ENCODE results near the gene MAGI2.
"Not testable (repeated sequence)": the region's sequence is repeated elsewhere in the genome, so short reads cannot be mapped to it uniquely, and the experiment has no call there.

MAGI2 gene

DNA sequence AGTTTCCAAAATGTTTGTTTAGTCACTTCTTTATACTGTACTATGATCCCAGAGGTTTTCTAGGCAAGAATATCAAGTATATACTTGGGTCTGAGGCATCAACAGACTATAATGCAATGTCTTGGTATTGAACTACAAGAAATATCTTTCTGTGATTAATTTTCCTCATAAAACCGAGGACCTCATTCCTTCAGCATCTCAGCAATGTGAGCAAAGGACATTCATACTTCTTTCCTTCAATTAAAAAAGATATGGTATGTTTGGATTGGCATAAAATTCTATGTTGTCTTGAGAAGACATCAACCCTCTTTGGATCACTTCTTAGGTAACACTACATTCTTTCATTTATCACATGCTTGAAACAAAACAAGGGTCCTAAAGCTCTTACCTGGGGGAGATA is 1130.3 kb downstream of the MAGI2 start:
- no peak for DNase-seq (ENCODE audit: extremely low spot score)
- ChIA-PET POLR2A (no interaction called here), CTCF (no interaction called here)
- TF ChIP-seq, protein P1, sequence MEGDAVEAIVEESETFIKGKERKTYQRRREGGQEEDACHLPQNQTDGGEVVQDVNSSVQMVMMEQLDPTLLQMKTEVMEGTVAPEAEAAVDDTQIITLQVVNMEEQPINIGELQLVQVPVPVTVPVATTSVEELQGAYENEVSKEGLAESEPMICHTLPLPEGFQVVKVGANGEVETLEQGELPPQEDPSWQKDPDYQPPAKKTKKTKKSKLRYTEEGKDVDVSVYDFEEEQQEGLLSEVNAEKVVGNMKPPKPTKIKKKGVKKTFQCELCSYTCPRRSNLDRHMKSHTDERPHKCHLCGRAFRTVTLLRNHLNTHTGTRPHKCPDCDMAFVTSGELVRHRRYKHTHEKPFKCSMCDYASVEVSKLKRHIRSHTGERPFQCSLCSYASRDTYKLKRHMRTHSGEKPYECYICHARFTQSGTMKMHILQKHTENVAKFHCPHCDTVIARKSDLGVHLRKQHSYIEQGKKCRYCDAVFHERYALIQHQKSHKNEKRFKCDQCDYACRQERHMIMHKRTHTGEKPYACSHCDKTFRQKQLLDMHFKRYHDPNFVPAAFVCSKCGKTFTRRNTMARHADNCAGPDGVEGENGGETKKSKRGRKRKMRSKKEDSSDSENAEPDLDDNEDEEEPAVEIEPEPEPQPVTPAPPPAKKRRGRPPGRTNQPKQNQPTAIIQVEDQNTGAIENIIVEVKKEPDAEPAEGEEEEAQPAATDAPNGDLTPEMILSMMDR (IDR thresholded peaks at IDR 0.05; ENCODE audit: control extremely low read depth, extremely low read depth, low read depth, missing control alignments), result no peak

DNA sequence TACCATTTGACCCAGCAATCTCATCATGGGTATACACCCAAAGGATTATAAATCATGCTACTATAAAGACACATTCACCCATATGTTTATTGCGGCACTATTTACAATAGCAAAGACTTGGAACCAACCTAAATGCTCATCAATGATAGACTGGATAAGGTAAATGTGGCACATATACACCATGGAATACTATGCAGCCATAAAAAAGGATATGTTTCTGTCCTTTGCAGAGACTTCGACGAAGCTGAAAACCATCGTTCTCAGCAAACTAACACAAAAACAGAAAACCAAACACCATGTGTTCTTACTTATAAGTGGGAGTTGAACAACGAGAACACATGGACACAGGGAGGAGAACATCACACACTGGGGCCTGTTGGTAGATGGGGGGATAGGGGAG is 1131.2 kb downstream of the MAGI2 start:
- POLR2A ChIA-PET; DNase-seq (ENCODE audit: extremely low spot score); CTCF ChIA-PET: not testable (repeated sequence)

DNA sequence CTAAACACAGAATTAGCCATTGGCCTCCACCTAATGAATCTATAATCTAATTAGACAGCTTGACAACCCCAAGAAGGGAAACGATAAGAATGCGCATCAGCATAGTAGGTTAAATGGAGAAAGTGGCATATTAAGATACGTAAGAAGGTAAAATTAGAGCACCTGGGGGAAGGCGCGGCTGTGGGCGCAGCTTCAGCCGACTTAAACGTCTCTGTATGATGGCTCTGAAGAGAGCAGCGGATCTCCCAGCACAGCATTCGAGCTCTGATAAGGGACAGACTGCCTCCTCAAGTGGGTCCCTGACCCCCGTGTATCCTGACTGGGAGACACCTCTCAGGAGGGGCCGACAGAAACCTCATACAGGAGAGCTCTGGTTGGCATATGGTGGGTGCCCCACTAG is 1136.1 kb downstream of the MAGI2 start:
- ChIA-PET POLR2A (no interaction called here), CTCF (no interaction called here)
- TF ChIP-seq, protein P1 (IDR thresholded peaks at IDR 0.05; ENCODE audit: control extremely low read depth, extremely low read depth, low read depth, missing control alignments), result no peak
- no peak for DNase-seq (ENCODE audit: extremely low spot score)

DNA sequence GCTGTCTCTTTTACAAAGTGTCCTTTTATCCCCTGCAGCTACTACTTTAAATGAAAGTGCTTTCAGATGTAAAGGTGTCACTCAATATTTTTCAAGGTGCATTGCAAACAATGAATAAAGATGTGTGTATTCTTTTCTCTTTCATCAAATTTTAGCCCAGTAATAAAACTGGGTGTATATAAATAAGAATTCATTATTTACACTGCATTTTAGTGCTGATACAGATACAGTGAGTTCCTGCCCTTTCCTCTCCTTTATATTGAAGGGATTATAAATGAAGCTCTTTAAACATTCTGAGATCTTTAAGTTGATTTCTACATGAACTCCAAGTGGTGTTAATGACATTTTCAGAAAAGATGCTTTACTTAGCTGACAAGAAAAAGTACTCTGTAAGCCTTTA is 1137.4 kb downstream of the MAGI2 start:
- POLR2A ChIA-PET, result no interaction called here
- CTCF ChIA-PET, result interaction anchor here (1.0 to 1.4 kb wide), 2 partner anchors 10 to 69 kb away, joined by 3 read pairs; no protein-coding TSS in a partner anchor
- TF ChIP-seq, protein P1 (IDR thresholded peaks at IDR 0.05; ENCODE audit: control extremely low read depth, extremely low read depth, low read depth, missing control alignments), result no peak

DNA sequence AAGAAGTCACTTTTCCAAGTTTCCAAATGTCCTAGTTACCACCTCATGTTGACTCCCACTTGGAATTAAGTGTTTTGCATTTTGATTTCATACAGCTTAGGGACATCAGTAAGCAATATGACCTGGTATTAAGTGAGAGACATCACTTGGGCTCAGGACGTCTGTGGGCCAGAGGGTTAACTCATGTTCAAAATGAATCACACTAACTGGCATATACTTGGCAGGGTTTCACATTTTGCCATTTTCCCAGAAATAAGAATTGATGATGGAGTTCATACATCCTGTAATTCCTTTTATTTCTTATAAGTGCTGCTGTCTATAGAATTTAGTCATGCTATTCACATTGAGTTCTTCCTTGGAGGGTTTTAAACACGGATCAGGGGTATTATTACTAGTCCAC is 1138.3 kb downstream of the MAGI2 start:
- no peak for DNase-seq (ENCODE audit: extremely low spot score)
- TF ChIP-seq, protein P1 (IDR thresholded peaks at IDR 0.05; ENCODE audit: control extremely low read depth, extremely low read depth, low read depth, missing control alignments), result no peak
- ChIA-PET POLR2A (no interaction called here), CTCF (interaction anchor here (1.0 to 1.4 kb wide), 2 partner anchors 9 to 68 kb away, joined by 3 read pairs; no protein-coding TSS in a partner anchor)

More for the DNA sequence above, 1137.4 kb downstream of the MAGI2 start:
- no peak for DNase-seq (ENCODE audit: extremely low spot score)

DNA sequence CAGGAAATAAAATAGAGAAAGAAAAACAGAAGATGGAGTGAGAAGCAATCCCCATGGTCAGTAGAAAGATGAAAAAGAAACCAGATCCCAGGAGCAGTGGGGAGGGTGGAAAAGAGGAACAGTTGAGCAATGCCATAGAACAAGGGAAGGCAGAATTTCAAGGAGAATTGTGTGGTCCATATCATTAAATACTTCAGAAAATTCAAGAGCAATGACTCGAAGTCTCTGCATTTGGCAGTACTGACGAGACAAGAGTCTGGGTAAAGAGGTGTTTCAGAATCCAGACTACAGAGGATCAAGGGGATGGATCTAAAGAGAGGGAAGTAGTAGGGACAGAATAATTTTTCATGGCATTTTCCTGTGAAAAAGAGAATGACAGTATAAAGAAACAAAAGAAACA is 1142.3 kb downstream of the MAGI2 start:
- ChIA-PET POLR2A (no interaction called here), CTCF (interaction anchor here (1.0 kb wide), 1 partner anchor 14 kb away, joined by 3 read pairs; no protein-coding TSS in a partner anchor)
- no peak for DNase-seq (ENCODE audit: extremely low spot score)
- TF ChIP-seq, protein P1 (IDR thresholded peaks at IDR 0.05; ENCODE audit: control extremely low read depth, extremely low read depth, low read depth, missing control alignments), result no peak

DNA sequence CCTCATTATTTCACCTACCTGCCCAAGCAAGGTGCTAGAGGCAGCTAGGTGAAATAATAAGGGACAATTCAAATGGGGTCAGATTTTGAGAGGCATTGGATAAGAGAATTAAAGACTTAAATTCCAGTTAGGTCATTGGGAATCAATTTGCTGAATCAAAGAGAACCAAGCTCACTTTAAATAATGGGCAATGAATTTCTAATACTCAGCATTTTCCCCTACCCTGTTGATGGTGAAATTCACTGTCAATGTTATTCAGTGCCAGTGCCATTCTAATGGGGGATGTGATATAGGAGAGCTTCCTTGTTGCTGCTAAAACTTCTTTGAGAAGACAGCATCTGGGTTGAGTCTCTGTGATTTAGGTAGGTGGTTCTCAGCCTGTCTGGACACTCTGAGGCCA is 1145.6 kb downstream of the MAGI2 start:
- CTCF ChIA-PET, result no interaction called here
- TF ChIP-seq, protein P1 (IDR thresholded peaks at IDR 0.05; ENCODE audit: control extremely low read depth, extremely low read depth, low read depth, missing control alignments), result no peak
- POLR2A ChIA-PET, result no interaction called here
- DNase-seq (ENCODE audit: extremely low spot score), result no peak
